ENCODE results near the gene S100A4.
"Not testable (repeated sequence)": the region's sequence is repeated elsewhere in the genome, so short reads cannot be mapped to it uniquely, and the experiment has no call there.

S100A4 gene

GRCh38 chr1:153566414-153567371, 21.1 kb upstream of the S100A4 start:
- peak; percentile 88 for DNase-seq

GRCh38 chr1:153565529-153566374, 20.1 kb upstream of the S100A4 start, which contains the start of gene S100A2:
Gene S100A2, minus strand, starts transcription at chr1:153565844. Its CDS starts 1,967 bp downstream, at chr1:153563877.
- DNase-seq = peak; percentile 30

GRCh38 chr1:153563991-153564390, 18.4 kb upstream of the S100A4 start:
- no peak for DNase-seq

GRCh38 chr1:153563483-153563901, 17.9 kb upstream of the S100A4 start:
- no peak for DNase-seq

- not testable (repeated sequence) for DNase-seq
Observed at GRCh38 chr1:153562021-153562420, 16.4 kb upstream of the S100A4 start.

- DNase-seq = no peak
Observed at GRCh38 chr1:153561466-153561985, 15.9 kb upstream of the S100A4 start.

- no peak for DNase-seq
Observed at GRCh38 chr1:153560771-153561465, 15.3 kb upstream of the S100A4 start.

GRCh38 chr1:153560241-153560640, 14.6 kb upstream of the S100A4 start:
- no peak for DNase-seq

GRCh38 chr1:153557877-153558276, 12.3 kb upstream of the S100A4 start:
- no peak for DNase-seq

- DNase-seq = no peak
Observed at GRCh38 chr1:153556348-153556747, 10.7 kb upstream of the S100A4 start.

GRCh38 chr1:153553830-153554541, 8.4 kb upstream of the S100A4 start:
- DNase-seq = no peak

- no peak for DNase-seq
Observed at GRCh38 chr1:153553096-153553495, 7.5 kb upstream of the S100A4 start.

GRCh38 chr1:153552335-153552734, 6.7 kb upstream of the S100A4 start:
- no peak for DNase-seq

- no peak for DNase-seq
Observed at GRCh38 chr1:153550827-153551500, 5.4 kb upstream of the S100A4 start.

- no peak for DNase-seq
Observed at GRCh38 chr1:153550398-153550758, 4.8 kb upstream of the S100A4 start.

- DNase-seq = no peak
Observed at GRCh38 chr1:153549741-153550397, 4.3 kb upstream of the S100A4 start.

- no peak for DNase-seq
Observed at GRCh38 chr1:153548722-153549688, 3.4 kb upstream of the S100A4 start, which contains the start of gene S100A3. Gene S100A3, minus strand, starts transcription at chr1:153549258. Its CDS starts 773 bp downstream, at chr1:153548485.

GRCh38 chr1:153547560-153548551, 2.2 kb upstream of the S100A4 start:
- DNase-seq = no peak

All from activated effector memory CD4-positive, alpha-beta T cell treated with Interleukin-2 at 50 U/mL for 16 hours (primary cell).